SK-N-SH treated with all-trans-retinoic acid at 6 μM for 48 hours (cell line): ENCODE measurements around the gene RNF17.

ENCODE experiments used
- ARNTL ChIP-seq: fragments of 450-650 bp; formaldehyde crosslinking; IDR thresholded peaks from 2 replicates; pipeline ENCODE4 v1.5.0; 2020; ENCODE audit warnings: low read depth, mild to moderate bottlenecking, moderate library complexity, borderline replicate concordance
- GLIS3 ChIP-seq: fragments of 250-450 bp; sonication (Bioruptor Pico); IDR thresholded peaks from 2 replicates; pipeline ENCODE4 v1.5.0; 2020; ENCODE audit warnings: mild to moderate bottlenecking, moderate library complexity
- ISL1 ChIP-seq: fragments of 250-450 bp; sonication (Bioruptor Pico); IDR thresholded peaks from 2 replicates; pipeline ENCODE4 v2.1.2; 2022; ENCODE audit warnings: mild to moderate bottlenecking, moderate library complexity
- OSR1 ChIP-seq: fragments of 250-450 bp; sonication (Bioruptor Pico); IDR thresholded peaks from 2 replicates; pipeline ENCODE4 v1.8.0; 2022; ENCODE audit warnings: moderate library complexity, mild to moderate bottlenecking, inconsistent platforms
- PATZ1 ChIP-seq: fragments of 250-450 bp; sonication (Bioruptor Pico); IDR thresholded peaks from 2 replicates; pipeline ENCODE4 v1.8.0; 2020; ENCODE audit warnings: mild to moderate bottlenecking, moderate library complexity, borderline replicate concordance
- PPARA ChIP-seq: fragments of 250-450 bp; sonication (Bioruptor Pico); IDR thresholded peaks from 2 replicates; pipeline ENCODE4 v1.5.0; 2020; ENCODE audit warnings: mild to moderate bottlenecking, borderline replicate concordance
- RARB ChIP-seq: fragments of 250-450 bp; sonication (Bioruptor Pico); IDR thresholded peaks from 2 replicates; pipeline ENCODE4 v1.8.0; 2021; ENCODE audit warnings: mild to moderate bottlenecking, moderate library complexity
- SNAI2 ChIP-seq: fragments of 250-450 bp; sonication (Bioruptor Pico); IDR thresholded peaks from 2 replicates; pipeline ENCODE4 v1.5.0; 2020; ENCODE audit warnings: mild to moderate bottlenecking, moderate library complexity
- ZFP3 ChIP-seq: fragments of 250-450 bp; sonication (Bioruptor Pico); IDR thresholded peaks from 2 replicates; pipeline ENCODE4 v1.5.0; 2020; ENCODE audit warnings: mild to moderate bottlenecking, moderate library complexity
- ZNF8 ChIP-seq: fragments of 450-650 bp; formaldehyde crosslinking; IDR thresholded peaks from 2 replicates; pipeline ENCODE4 v1.5.0; 2020; ENCODE audit warnings: mild to moderate bottlenecking, moderate library complexity
- TF ChIP-seq, protein P1 (sequence below): fragments of 250-450 bp; sonication (Bioruptor Pico); IDR thresholded peaks from 2 replicates; pipeline ENCODE4 v1.5.1; 2021; ENCODE audit warnings: mild to moderate bottlenecking, moderate library complexity
- TF ChIP-seq, protein P2 (sequence below): fragments of 250-450 bp; sonication (Bioruptor Pico); IDR thresholded peaks from 2 replicates; pipeline ENCODE4 v1.8.0; 2021; ENCODE audit warnings: low read depth, mild to moderate bottlenecking, moderate library complexity, borderline replicate concordance

- TF ChIP-seq PPARA (CRISPR knock-in tag) (no peak), ZNF8 (CRISPR knock-in tag) (no peak), OSR1 (CRISPR knock-in tag) (no peak), SNAI2 (no peak), RARB (CRISPR knock-in tag) (no peak), ISL1 (CRISPR knock-in tag) (no peak), ZFP3 (CRISPR knock-in tag) (no peak), GLIS3 (no peak), PATZ1 (no peak), ARNTL (no peak)
- TF ChIP-seq, protein P1, sequence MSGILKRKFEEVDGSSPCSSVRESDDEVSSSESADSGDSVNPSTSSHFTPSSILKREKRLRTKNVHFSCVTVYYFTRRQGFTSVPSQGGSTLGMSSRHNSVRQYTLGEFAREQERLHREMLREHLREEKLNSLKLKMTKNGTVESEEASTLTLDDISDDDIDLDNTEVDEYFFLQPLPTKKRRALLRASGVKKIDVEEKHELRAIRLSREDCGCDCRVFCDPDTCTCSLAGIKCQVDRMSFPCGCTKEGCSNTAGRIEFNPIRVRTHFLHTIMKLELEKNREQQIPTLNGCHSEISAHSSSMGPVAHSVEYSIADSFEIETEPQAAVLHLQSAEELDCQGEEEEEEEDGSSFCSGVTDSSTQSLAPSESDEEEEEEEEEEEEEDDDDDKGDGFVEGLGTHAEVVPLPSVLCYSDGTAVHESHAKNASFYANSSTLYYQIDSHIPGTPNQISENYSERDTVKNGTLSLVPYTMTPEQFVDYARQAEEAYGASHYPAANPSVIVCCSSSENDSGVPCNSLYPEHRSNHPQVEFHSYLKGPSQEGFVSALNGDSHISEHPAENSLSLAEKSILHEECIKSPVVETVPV (CRISPR knock-in tag): no peak
- TF ChIP-seq, protein P2, sequence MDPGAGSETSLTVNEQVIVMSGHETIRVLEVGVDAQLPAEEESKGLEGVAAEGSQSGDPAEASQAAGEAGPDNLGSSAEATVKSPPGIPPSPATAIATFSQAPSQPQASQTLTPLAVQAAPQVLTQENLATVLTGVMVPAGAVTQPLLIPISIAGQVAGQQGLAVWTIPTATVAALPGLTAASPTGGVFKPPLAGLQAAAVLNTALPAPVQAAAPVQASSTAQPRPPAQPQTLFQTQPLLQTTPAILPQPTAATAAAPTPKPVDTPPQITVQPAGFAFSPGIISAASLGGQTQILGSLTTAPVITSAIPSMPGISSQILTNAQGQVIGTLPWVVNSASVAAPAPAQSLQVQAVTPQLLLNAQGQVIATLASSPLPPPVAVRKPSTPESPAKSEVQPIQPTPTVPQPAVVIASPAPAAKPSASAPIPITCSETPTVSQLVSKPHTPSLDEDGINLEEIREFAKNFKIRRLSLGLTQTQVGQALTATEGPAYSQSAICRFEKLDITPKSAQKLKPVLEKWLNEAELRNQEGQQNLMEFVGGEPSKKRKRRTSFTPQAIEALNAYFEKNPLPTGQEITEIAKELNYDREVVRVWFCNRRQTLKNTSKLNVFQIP (CRISPR knock-in tag): no peak
These were observed 36.0 kb upstream of the RNF17 start for GRCh38 chr13:24727731-24728601.
